Osteocyte (in vitro differentiated cells): ENCODE results near the gene OXSR1. TPM values are rescaled to one million over a fixed set of nuclear protein-coding genes. Genes with fewer than 3 reads are reported as not detected.
A peak's percentile ranks its signal among the peaks of the same experiment; 100 is the strongest.

Experiments
- DNase-seq: peaks from one replicate; pipeline ENCODE4 v3.0.0; 2021; ENCODE audit warnings: mixed read lengths; ENCODE audit not compliant: unreplicated experiment; ENCODE audit errors: extremely low spot score
- H3K27ac Mint-ChIP-seq: one replicate; pipeline ENCODE4 v1.8.0; 2021; ENCODE audit warnings: mild to moderate bottlenecking, mixed read lengths; ENCODE audit not compliant: unreplicated experiment
- H3K27me3 Mint-ChIP-seq: one replicate; pipeline ENCODE4 v1.8.0; 2021; ENCODE audit warnings: mixed read lengths; ENCODE audit not compliant: unreplicated experiment
- H3K36me3 Mint-ChIP-seq: one replicate; pipeline ENCODE4 v1.8.0; 2021; ENCODE audit warnings: mixed read lengths; ENCODE audit not compliant: unreplicated experiment
- H3K4me1 Mint-ChIP-seq: one replicate; pipeline ENCODE4 v1.8.0; 2021; ENCODE audit warnings: mixed read lengths; ENCODE audit not compliant: unreplicated experiment
- H3K4me3 Mint-ChIP-seq: one replicate; pipeline ENCODE4 v1.8.0; 2021; ENCODE audit warnings: mild to moderate bottlenecking, moderate library complexity, mixed read lengths; ENCODE audit not compliant: unreplicated experiment
- H3K9me3 Mint-ChIP-seq: one replicate; pipeline ENCODE4 v1.8.0; 2021; ENCODE audit warnings: mixed read lengths; ENCODE audit not compliant: unreplicated experiment
- total RNA-seq: library from RNA; stranded (reverse); gene quantifications from 2 replicates; pipeline ENCODE4 v1.2.1, GENCODE V29; 2021
- TF ChIP-seq, protein P1 (sequence below): fragments of 200-600 bp; sonication (generic); IDR thresholded peaks from 2 replicates; pipeline ENCODE4 v1.5.0; 2021; ENCODE audit warnings: antibody characterized with exemption, mild to moderate bottlenecking, moderate library complexity

Gene OXSR1
- total RNA-seq, 1 donor from 2014 or later, result 57.8 TPM

DNA sequence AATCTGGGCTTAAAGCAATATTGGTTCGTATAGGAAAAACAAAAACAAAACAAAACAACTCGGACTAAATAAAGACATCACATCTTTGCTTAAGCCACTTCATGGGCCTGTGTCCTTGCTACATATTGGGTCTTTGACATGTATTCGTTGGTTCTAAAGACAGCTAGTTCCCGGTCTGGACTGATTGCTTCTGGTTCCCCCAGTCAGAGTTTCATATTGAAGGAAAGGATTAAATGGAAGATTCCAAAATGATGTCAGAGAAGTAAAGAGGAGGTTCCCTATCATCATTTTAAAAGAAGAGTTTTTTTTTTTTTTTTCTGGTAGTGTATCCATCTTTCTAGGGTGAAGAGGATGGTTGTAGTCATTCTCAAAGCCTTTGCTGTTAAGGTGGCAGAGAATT lies 2.3 kb downstream of the OXSR1 start:
- no peaks in the 10 kb centered on the region for H3K27me3 Mint-ChIP-seq
- peak overlapping the region; percentile 99 for H3K27ac Mint-ChIP-seq
- H3K36me3 Mint-ChIP-seq, result no peaks in the 10 kb centered on the region
- no peak for DNase-seq
- no peaks in the 10 kb centered on the region for H3K9me3 Mint-ChIP-seq
- TF ChIP-seq, protein P1, sequence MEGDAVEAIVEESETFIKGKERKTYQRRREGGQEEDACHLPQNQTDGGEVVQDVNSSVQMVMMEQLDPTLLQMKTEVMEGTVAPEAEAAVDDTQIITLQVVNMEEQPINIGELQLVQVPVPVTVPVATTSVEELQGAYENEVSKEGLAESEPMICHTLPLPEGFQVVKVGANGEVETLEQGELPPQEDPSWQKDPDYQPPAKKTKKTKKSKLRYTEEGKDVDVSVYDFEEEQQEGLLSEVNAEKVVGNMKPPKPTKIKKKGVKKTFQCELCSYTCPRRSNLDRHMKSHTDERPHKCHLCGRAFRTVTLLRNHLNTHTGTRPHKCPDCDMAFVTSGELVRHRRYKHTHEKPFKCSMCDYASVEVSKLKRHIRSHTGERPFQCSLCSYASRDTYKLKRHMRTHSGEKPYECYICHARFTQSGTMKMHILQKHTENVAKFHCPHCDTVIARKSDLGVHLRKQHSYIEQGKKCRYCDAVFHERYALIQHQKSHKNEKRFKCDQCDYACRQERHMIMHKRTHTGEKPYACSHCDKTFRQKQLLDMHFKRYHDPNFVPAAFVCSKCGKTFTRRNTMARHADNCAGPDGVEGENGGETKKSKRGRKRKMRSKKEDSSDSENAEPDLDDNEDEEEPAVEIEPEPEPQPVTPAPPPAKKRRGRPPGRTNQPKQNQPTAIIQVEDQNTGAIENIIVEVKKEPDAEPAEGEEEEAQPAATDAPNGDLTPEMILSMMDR, result no peak
- H3K4me3 Mint-ChIP-seq, result peak overlapping the region; percentile 45
- peaks cover 66% of the 10 kb centered on the region for H3K4me1 Mint-ChIP-seq

DNA sequence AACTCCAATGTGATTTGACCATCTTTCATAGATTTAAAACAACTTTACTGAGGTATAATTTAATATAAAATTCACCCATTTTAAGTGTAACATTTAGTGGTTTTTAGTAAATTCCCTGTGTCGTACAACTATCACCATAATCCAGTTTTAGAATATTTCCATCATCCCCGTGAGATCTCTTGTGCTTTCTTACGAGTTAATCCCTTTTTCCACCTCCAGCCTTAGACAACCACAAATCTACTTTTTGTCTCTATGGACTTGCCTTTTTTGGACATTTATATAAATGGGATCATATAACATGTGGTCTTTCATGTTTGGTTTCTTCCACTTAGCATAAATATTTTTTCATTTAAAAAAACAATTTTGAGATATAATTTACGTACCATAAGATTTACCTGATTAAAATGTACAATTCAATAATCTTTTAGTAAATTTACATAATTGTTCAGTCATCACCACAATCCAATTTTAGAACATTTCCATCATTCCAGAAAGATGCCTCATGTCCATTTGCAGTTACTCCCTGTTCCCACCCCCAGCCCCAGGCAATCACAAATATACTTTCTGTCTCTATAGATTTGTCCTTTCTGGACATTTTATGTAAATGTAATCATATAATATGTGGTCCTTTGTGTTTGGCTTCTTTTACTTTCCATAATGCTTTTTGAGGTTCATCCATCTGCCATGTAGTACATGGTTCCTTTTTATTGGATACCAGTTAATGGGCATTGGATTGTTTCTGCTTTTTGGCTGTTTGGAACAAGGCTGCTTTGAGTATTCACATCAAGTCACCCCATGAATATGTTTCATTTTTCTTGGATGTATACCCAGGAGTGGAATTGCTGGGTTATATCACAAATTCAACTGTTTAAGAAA lies 3.1 kb downstream of the OXSR1 start:
- no peak for DNase-seq
- Mint-ChIP-seq H3K36me3 (no peaks in the 10 kb centered on the region), H3K27ac (peak overlapping the region; percentile 99), H3K9me3 (no peaks in the 10 kb centered on the region), H3K4me3 (peak overlapping the region; percentile 45), H3K27me3 (no peaks in the 10 kb centered on the region), H3K4me1 (peaks cover 66% of the 10 kb centered on the region)
- TF ChIP-seq, protein P1, result no peak

DNA sequence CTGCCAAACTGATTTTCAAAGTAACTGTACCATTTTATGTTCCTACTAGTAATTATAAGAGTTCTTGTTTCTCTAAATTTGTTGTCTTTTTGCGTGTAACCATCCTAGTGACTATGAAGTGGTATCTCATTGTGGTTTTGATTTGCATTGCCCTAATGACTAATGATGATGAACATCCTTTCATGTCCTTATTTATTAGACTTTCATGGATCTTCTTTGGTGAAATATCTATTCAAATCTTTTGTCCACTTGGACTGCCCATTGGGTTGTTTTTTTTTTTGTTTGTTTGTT lies 3.6 kb downstream of the OXSR1 start:
- peak overlapping the region; percentile 99 for H3K27ac Mint-ChIP-seq
- peak overlapping the region; percentile 45 for H3K4me3 Mint-ChIP-seq
- TF ChIP-seq, protein P1, result no peak
- H3K4me1 Mint-ChIP-seq, result peaks cover 71% of the 10 kb centered on the region
- no peaks in the 10 kb centered on the region for H3K9me3 Mint-ChIP-seq
- no peak for DNase-seq
- H3K27me3 Mint-ChIP-seq, result no peaks in the 10 kb centered on the region
- no peaks in the 10 kb centered on the region for H3K36me3 Mint-ChIP-seq

DNA sequence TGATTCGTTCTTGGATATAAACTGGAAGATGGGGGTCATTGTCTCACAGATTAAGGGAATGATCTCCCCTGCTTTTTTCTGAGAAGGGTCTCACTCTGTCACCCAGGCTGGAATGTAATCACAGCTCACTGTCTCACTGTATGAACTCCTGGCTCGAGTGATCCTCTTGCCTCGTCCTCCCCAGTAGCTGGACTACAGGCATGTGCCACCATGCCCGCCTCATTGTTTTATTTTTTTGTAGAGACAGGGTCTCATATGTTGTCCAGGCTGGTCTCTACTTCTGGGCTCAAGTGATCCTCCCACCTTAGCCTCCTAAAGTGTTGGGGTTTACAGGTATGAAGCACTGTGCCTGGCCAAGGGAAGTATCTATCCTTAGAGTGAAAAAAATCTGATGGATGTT lies 5.4 kb downstream of the OXSR1 start:
- Mint-ChIP-seq H3K4me1 (peaks cover 79% of the 10 kb centered on the region), H3K4me3 (no peak overlapping the region), H3K36me3 (no peaks in the 10 kb centered on the region), H3K27me3 (no peaks in the 10 kb centered on the region), H3K27ac (peak overlapping the region; percentile 99), H3K9me3 (no peaks in the 10 kb centered on the region)
- no peak for DNase-seq
- TF ChIP-seq, protein P1, result no peak

DNA sequence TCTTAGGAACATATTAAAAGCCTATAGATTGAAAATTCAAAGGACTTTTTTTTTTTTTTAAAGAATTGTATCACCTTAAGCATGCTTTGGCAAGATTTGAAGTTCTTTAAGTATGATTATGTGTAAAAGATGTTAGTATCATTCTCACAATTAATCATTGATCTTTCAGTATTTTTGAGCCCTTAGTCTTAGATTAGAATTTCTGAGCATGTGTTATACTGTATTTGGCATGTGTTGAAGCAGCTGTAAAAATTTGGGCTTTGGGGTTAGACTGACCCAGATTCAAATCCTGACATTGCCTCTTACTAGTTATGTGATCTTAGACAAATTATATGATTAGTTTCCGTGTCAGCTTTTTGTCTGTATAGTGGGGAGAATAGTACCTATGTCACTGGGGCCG lies 6.3 kb downstream of the OXSR1 start:
- DNase-seq, result no peak
- TF ChIP-seq, protein P1, result no peak
- Mint-ChIP-seq H3K27ac (peak overlapping the region; percentile 99), H3K27me3 (no peaks in the 10 kb centered on the region), H3K4me1 (peaks cover 76% of the 10 kb centered on the region), H3K4me3 (no peak overlapping the region), H3K9me3 (no peaks in the 10 kb centered on the region), H3K36me3 (no peaks in the 10 kb centered on the region)
